Upper lobe of left lung (tissue), 6 donors: Measurements from ENCODE around the gene CETP. TPM values are rescaled to one million over a fixed set of nuclear protein-coding genes. Genes with fewer than 3 reads are reported as not detected.

Source experiments
- ATAC-seq, 2 donors: fragments of 200-7000 bp; cut with Tn5 transposase; one replicate each; pipeline ENCODE4 v1.9.1; 2022; ENCODE audit warnings: mild to moderate bottlenecking in 2 of 2, moderate library complexity in 2 of 2; ENCODE audit not compliant: low FRiP score in 2 of 2
- DNase-seq, 2 donors: peaks; one replicate each; pipeline ENCODE4 v3.0.0-alpha.2; 2019 to 2020
- H3K27ac ChIP-seq, 4 donors: fragments of 200-600 bp; sonication (generic); one replicate each; pipeline ENCODE4 v1.5.1; 2016 to 2019
- H3K27me3 ChIP-seq, 4 donors: fragments of 200-600 bp; sonication (generic); one replicate each; pipeline ENCODE4 v1.5.1; 2017 to 2019
- H3K36me3 ChIP-seq, 4 donors: fragments of 200-600 bp; sonication (generic); one replicate each; pipeline ENCODE4 v1.5.1; 2016 to 2019
- H3K4me1 ChIP-seq, 4 donors: fragments of 200-600 bp; sonication (generic); one replicate each; pipeline ENCODE4 v1.5.1; 2018 to 2019
- H3K4me3 ChIP-seq, 4 donors: fragments of 200-600 bp; sonication (generic); one replicate each; pipeline ENCODE4 v1.5.1; 2017 to 2019; ENCODE audit warnings: mild to moderate bottlenecking in 2 of 4, moderate library complexity in 1 of 4
- H3K9me3 ChIP-seq, 4 donors: fragments of 200-600 bp; sonication (generic); one replicate each; pipeline ENCODE4 v1.5.1; 2018 to 2019
- EP300 ChIP-seq, 4 donors: sonication (generic); formaldehyde crosslinking; IDR thresholded peaks; one replicate each; pipeline ENCODE4 v1.5.1; 2017; ENCODE audit warnings: antibody characterized with exemption in 4 of 4, control low read depth in 2 of 4
- POLR2A ChIP-seq, 4 donors: fragments of 450-650 bp; IDR thresholded peaks; one replicate each; pipeline ENCODE4 v1.5.1; 2016 to 2017; ENCODE audit warnings: antibody characterized with exemption in 4 of 4, mild to moderate bottlenecking in 2 of 4
- POLR2AphosphoS5 ChIP-seq, 2 donors: sonication (generic); formaldehyde crosslinking; IDR thresholded peaks; one replicate each; pipeline ENCODE4 v1.5.1; 2017; ENCODE audit warnings: antibody characterized with exemption in 2 of 2
- WGBS, 2 donors: methylation state at CpG; one replicate each; pipeline ENCODE4 v1.1.5; 2017 to 2018; 5-methylcytosine and 5-hydroxymethylcytosine counted together
- total RNA-seq, 6 donors: library from RNA; depleted of rRNA in 4 of 6; stranded (reverse); fragments of >200 nt in 4 of 6; gene quantifications; one replicate each; pipeline versions ENCODE4 v1.1.0 to v1.2.1, GENCODE V29; 2016 to 2021
- TF ChIP-seq, protein P1 (sequence below), 6 experiments: fragments of 450-650 bp in 4 of 6; fragments of 200-600 bp in 2 of 6; sonication (generic) in 2 of 6; IDR thresholded peaks; one replicate each; pipeline ENCODE4 v1.5.1; 2016 to 2019; ENCODE audit warnings: antibody characterized with exemption in 6 of 6
- donor health status: DM: no; HTN: no; CAD: no; lungs with moderate emphysema.
- donor health status: DM: no; HTN: yes; CAD: no; lungs with severe emphysema.

The CETP gene
- total RNA-seq, 6 donors from 2014 or later, result 0.29 to 1.5 (median 0.91) TPM; not detected in 1

DNA sequence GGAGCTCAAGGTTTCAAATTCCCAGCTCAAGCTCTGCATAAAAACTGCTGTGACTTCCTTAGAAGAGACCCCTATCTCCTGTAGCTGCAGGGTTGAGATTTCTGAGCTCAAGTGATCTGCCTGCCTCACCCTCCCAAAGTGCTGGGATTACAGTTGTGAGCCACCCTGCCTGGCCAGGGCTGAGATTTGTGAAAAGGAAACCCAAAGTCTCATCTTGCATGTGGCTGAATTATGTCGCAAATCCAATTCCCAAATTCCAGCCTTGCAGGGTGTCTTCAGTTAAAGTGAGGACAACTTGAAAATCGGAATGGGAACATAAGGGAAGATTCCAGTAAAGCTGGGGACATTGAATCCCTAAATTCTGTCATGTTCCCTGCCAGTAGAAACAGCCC is 14.2 kb upstream of the CETP start:
- TF ChIP-seq, protein P1, sequence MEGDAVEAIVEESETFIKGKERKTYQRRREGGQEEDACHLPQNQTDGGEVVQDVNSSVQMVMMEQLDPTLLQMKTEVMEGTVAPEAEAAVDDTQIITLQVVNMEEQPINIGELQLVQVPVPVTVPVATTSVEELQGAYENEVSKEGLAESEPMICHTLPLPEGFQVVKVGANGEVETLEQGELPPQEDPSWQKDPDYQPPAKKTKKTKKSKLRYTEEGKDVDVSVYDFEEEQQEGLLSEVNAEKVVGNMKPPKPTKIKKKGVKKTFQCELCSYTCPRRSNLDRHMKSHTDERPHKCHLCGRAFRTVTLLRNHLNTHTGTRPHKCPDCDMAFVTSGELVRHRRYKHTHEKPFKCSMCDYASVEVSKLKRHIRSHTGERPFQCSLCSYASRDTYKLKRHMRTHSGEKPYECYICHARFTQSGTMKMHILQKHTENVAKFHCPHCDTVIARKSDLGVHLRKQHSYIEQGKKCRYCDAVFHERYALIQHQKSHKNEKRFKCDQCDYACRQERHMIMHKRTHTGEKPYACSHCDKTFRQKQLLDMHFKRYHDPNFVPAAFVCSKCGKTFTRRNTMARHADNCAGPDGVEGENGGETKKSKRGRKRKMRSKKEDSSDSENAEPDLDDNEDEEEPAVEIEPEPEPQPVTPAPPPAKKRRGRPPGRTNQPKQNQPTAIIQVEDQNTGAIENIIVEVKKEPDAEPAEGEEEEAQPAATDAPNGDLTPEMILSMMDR (IDR thresholded peaks at IDR 0.05), result no peak
- TF ChIP-seq POLR2A (IDR thresholded peaks at IDR 0.05), result no peak
- TF ChIP-seq EP300 (IDR thresholded peaks at IDR 0.05), result no peak
- TF ChIP-seq POLR2AphosphoS5 (IDR thresholded peaks at IDR 0.05), result no peak
- Histone ChIP-seq H3K4me3 (no peak overlapping the region), H3K36me3 (peaks cover 29 to 53% (median 34%) of the 10 kb centered on the region in 4 donors), H3K4me1 (peaks cover 4 to 19% (median 7%) of the 10 kb centered on the region in 4 donors), H3K27ac (no peak overlapping the region), H3K27me3 (no peaks in the 10 kb centered on the region), H3K9me3 (no peaks in the 10 kb centered on the region)
- DNase-seq, result no peak
- WGBS, 2 donors, result 84 to 95% methylated on average over 2 of the region's 2 CpGs
- no peak for ATAC-seq

DNA sequence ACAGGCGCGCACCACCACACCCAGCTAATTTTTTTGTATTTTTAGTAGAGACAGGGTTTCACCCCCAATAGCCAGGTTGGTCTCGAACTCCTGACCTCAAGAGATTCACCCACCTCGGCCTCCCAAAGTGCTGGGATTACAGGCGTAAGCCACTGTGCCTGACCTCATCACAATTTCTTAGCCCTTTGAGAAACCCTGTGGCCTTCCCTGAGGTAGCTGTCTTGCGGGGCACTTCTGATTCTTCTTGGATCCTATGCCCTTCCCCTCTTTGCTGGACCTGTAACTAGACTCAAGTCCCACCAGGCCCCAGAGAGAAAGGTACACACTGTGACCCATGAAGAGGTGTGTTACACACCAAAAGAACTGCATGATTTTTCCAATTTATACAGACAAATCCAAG is 13.5 kb upstream of the CETP start:
- TF ChIP-seq POLR2A (IDR thresholded peaks at IDR 0.05) (no peak), EP300 (IDR thresholded peaks at IDR 0.05) (no peak), POLR2AphosphoS5 (IDR thresholded peaks at IDR 0.05) (no peak)
- peaks cover 23 to 47% (median 27%) of the 10 kb centered on the region in 4 donors for H3K36me3 ChIP-seq
- no peak overlapping the region for H3K4me3 ChIP-seq
- H3K9me3 ChIP-seq, result no peaks in the 10 kb centered on the region
- DNase-seq (no peak), ATAC-seq (no peak)
- peaks cover 0 to 19% (median 7%) of the 10 kb centered on the region in 4 donors for H3K4me1 ChIP-seq
- H3K27ac ChIP-seq, result no peak overlapping the region
- H3K27me3 ChIP-seq, result no peaks in the 10 kb centered on the region
- WGBS, 2 donors, result 96 to 97% methylated on average over 6 of the region's 6 CpGs

DNA sequence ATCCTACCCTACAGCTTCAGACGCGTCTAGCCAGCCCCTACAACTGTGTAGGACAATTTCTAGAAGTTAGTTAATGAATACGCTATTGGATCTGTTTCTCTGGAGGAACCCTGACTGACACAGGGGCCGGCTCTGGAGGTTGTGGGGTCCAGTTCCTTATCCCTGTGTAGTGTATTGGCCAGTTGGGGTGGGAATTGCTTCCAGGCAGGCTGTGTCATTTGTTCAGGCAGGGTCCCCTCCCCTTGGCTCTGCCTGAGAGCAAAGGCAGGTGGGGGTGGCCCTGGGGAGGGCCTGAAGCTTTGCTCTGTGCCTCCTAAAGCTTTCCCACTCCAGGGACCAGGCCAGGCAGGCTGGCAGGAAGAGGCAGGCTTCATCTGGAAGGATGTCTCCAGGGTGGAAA is 11.7 kb upstream of the CETP start:
- H3K36me3 ChIP-seq, result peaks cover 4 to 29% (median 9%) of the 10 kb centered on the region in 4 donors
- H3K4me1 ChIP-seq, result peaks cover 0 to 9% (median 4%) of the 10 kb centered on the region in 4 donors
- peak in 1 of 2 donors; percentile 31 for ATAC-seq
- H3K9me3 ChIP-seq, result no peaks in the 10 kb centered on the region
- TF ChIP-seq, protein P1 (IDR thresholded peaks at IDR 0.05), result no peak
- no peak for TF ChIP-seq POLR2AphosphoS5 (IDR thresholded peaks at IDR 0.05)
- no peak for TF ChIP-seq POLR2A (IDR thresholded peaks at IDR 0.05)
- TF ChIP-seq EP300 (IDR thresholded peaks at IDR 0.05), result no peak
- no peak for DNase-seq
- H3K4me3 ChIP-seq, result no peak overlapping the region
- WGBS, 2 donors, result 84 to 94% methylated on average over 4 of the region's 4 CpGs
- H3K27me3 ChIP-seq, result no peaks in the 10 kb centered on the region
- H3K27ac ChIP-seq, result no peak overlapping the region

DNA sequence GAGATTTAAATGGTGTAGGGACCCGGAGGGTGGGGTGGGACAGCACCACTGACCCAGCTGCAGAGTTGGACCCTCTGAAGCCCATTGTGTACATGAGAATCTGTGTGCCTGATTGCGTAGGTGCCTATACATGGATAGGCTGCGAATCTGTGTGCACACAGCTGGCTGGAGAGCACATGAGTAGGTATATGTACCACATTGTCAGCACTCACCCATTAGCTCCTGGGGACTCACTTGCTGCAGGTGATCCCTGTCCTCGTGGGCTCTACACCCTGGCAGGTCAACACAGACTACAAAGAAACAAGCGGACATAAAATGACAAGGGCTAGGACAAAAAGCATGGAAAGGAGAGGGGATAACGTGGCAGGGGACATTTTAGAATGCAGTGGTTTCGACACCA is 11.3 kb upstream of the CETP start:
- Histone ChIP-seq H3K4me3 (no peak overlapping the region), H3K27ac (no peak overlapping the region), H3K9me3 (no peaks in the 10 kb centered on the region), H3K4me1 (peaks cover 0 to 8% (median 2%) of the 10 kb centered on the region in 4 donors), H3K36me3 (peaks cover under 1 to 25% (median 5%) of the 10 kb centered on the region in 4 donors), H3K27me3 (no peaks in the 10 kb centered on the region)
- TF ChIP-seq POLR2AphosphoS5 (IDR thresholded peaks at IDR 0.05), result no peak
- TF ChIP-seq EP300 (IDR thresholded peaks at IDR 0.05), result no peak
- TF ChIP-seq, protein P1 (IDR thresholded peaks at IDR 0.05), result no peak
- TF ChIP-seq POLR2A (IDR thresholded peaks at IDR 0.05), result no peak
- ATAC-seq (no peak), DNase-seq (no peak)
- 79 to 86% methylated on average over 7 of the region's 7 CpGs for WGBS, 2 donors

DNA sequence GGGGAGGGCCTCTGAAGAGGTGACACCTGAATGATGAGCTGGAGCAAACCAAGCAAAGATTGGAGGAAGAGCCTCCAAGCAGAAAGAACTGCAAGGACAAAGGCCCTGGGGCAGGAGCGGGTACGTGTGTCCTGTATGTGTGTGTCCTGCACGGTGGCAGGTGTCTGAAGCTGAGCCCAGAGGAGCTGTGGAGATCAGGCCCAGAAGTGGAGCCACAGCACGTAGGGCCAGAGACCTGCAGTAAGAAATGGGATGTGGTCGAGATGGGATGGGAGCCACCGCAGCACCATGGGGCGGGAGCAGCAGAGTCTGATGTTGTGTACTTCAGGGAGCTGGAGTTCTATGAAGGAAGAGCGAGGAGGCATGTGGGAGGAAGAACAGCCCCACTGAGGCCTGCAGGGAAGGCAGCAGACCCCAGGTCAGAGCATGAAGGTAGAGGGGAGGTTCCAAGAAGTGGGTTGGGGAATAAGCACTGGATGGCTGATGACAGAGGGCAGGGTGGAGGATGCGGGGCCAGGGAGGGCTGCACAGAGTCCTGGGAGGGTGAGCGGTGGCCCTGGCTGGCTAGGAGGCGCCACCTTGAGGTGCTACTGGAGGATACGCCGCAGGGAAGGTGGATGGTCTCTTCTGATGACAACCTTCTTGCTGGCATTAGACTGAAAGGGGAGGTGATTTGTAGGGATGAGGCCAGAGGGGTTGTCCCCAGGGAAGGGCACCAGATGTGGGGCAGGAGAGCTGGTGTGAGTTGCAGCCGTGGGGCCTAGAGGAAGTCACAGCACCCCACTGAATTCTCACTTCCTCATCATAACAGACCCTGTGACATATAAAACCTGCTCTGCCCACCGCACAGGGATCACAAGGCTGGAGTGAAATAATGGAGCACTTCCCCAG is 10.6 kb upstream of the CETP start:
- DNase-seq (peak; percentile 59 to 81), ATAC-seq (peak; percentile 77 to 78)
- Histone ChIP-seq H3K4me3 (no peak overlapping the region), H3K36me3 (peaks cover 0 to 20% (median 3%) of the 10 kb centered on the region in 4 donors), H3K4me1 (peaks cover 0 to 8% (median 2%) of the 10 kb centered on the region in 4 donors), H3K27me3 (no peaks in the 10 kb centered on the region), H3K9me3 (no peaks in the 10 kb centered on the region), H3K27ac (peak overlapping the region in 1 of 4 donors; percentile 16)
- WGBS, 2 donors, result 60 to 65% methylated on average over 15 of the region's 15 CpGs
- TF ChIP-seq POLR2AphosphoS5 (IDR thresholded peaks at IDR 0.05), result peak in 1 of 2 donors; percentile 23
- TF ChIP-seq, protein P1 (IDR thresholded peaks at IDR 0.05), result peak; percentile 44 to 70 (median 52)
- no peak for TF ChIP-seq POLR2A (IDR thresholded peaks at IDR 0.05)
